ENCODE measurements around the gene PARP3. TPM values are rescaled to one million over a fixed set of nuclear protein-coding genes. Genes with fewer than 3 reads are reported as not detected.
"Not testable (repeated sequence)": the region's sequence is repeated elsewhere in the genome, so short reads cannot be mapped to it uniquely, and the experiment has no call there.

PARP3 gene
- polyA plus RNA-seq (ENCODE audit: insufficient read depth in 1 of 5, insufficient read length in 5 of 5, low replicate concordance in 1 of 5) = 10 to 100 TPM; 16.3 to 24.2 (median 20.1) TPM
- long read RNA-seq, donor 1, partial matches to known transcripts = 10 of 15 reads
- long read RNA-seq, donor 1, other reads (novel, unspliced or antisense) = 0 of 15 reads
- long read RNA-seq, donor 2, partial matches to known transcripts = 0 of 2 reads
- long read RNA-seq, donor 2, other reads (novel, unspliced or antisense) = 0 of 2 reads
- long read RNA-seq, donor 3, partial matches to known transcripts = 0 of 4 reads
- long read RNA-seq, donor 3, other reads (novel, unspliced or antisense) = 0 of 4 reads
- long read RNA-seq, donor 4, partial matches to known transcripts = 0 of 1 reads
- long read RNA-seq, donor 4, other reads (novel, unspliced or antisense) = 0 of 1 reads
- long read RNA-seq, donor 5, partial matches to known transcripts = 0 of 2 reads
- long read RNA-seq, donor 5, other reads (novel, unspliced or antisense) = 0 of 2 reads
- long read RNA-seq, donor 6, partial matches to known transcripts = 0 of 2 reads
- long read RNA-seq, donor 6, other reads (novel, unspliced or antisense) = 0 of 2 reads
- long read RNA-seq, donor 7, partial matches to known transcripts = 5 of 7 reads
- long read RNA-seq, donor 7, other reads (novel, unspliced or antisense) = 0 of 7 reads
- long read RNA-seq, donor 8 = 0 reads

GRCh38 chr3:51941798-51942602 is at the start of gene PARP3, which contains the start of gene RRP9:
Gene PARP3 (plus strand): TSS chr3:51942363. CDS start chr3:51943356, 993 bp downstream.
Gene RRP9 (minus strand): TSS chr3:51941904. CDS start chr3:51941867, 37 bp downstream.
- peak; percentile 100 for DNase-seq

DNA sequence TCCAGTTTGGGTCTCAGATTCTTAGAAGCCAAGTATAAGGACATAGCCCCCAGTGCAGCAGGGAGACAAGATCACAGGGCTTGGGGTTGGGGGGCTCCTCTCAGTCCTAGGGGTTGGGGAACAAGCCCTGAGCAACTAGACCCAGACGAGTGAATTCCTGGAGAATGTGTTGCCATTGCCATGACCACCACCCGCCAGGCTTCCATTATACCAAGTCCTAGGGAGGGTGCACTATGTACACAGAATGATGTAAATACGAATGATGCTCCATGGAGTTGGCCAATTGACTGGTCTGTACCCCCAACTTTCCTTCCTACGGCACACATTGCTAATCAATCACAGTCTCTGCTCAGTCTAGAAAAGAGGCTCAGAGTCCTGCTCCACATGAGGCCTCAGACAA is 47.8 kb upstream of the PARP3 start:
- DNase-seq = no peak

- DNase-seq = no peak
Measured at GRCh38 chr3:51894939-51895338, 47.2 kb upstream of the PARP3 start.

DNA sequence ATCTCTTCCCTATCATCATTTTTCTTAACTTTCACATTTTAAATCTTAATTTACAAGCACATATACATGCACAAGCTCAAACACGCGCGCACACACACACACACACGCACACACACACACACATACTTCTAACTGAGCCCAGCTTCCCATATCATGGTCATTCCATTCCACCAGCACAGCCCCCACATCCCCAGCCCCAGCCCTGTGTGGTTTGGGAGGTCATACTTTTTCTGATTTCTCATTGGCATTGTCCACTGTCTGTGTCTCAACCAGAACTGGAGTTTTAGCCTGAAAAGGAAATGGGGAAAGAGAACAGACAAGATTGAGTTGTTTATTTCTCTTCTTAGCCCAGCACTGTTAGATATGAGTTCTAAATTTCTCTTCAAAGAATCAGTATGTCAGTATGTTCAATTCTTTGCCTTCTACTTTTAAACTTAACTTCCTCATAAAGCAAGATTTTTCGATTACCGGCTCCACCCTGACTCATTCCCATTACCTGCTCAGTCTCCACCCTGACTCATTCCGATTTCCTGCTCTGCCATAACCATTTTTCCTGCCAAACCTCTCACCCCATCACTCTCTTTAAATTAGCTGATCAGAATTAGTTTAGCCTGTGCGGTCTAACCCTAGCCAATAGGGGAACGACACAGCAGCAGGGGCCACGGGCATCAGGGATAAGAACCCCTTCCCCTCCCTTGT is 45.4 kb upstream of the PARP3 start:
- DNase-seq = no peak

DNA sequence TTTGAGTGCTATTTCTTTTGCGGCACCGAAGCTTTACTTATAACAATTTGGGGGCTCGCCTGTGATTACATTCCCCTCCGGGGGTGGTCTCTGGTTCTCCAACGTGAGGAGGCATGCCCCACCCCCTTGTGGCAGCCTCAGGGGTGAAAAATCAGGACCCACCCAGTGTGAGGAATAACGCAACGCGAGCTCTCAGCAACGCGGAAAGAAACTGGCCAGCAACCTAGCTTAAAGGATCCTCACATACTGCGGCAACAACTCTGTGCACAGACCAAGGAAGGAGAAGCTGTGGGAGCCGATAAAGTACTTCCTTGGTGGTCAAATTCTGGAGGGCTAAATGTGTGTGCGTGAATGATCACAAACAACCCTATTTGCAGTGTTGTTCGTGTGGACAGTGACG is 44.8 kb upstream of the PARP3 start:
- DNase-seq = no peak

DNA sequence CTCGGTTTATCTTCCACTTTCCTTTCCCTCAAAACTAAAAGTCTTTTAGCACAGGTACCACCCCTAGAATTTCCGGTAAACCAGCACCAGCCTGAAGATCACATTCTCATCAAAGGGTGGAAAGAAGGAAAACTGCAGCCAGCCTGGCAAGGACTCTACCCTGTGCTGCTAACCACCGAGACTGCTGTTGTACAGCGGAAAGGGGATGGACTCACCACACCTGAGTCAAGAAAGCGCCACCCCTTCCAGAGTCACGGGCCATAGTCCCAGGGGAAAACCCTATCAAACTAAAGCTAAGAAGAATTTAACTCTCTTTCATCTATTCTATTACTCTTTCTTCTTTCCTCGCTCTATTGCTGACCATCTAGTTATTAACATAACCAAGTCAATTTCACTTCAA is 42.1 kb upstream of the PARP3 start:
- not testable (repeated sequence) for DNase-seq

- not testable (repeated sequence) for DNase-seq
Measured at GRCh38 chr3:51902361-51902760, 39.8 kb upstream of the PARP3 start.

DNA sequence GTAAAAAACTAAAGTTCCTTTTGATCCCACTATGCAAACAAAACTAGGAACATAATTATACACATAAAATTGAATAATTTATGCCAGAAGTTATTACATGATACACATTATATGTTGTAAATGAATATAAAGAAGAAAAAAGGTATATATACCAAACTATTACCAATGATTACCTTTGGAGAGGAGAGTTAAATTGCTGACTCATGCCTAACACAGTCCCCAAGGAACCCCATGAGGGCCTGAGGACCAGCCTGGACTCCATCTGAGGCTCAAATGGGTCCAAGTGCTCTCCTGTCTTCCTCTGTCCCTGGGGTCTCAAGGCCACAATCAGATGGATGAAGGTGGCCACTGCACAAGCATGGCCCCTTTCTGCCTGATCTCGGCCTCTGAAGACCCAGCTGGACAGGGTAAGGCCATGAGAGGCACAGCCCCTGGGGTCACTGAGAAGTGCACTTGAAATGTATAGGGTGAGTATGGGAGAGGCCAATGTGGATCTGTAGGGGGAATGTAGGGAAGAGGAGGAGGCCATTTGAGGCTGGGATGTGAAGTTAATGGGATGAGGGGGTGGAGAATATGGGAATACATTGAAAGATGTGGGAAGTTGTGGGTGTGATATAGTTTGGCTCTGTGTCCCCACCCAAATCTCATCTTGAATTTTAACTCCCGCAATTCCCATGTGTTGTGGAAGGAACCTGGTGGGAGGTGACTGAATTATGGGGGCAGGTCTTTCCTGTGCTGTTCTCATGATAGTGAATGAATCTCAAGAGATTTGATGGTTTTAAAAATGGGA is 37.9 kb upstream of the PARP3 start:
- no peak for DNase-seq

- no peak for DNase-seq
Measured at GRCh38 chr3:51908026-51908425, 34.1 kb upstream of the PARP3 start.

- DNase-seq = no peak
Measured at GRCh38 chr3:51916418-51916817, 25.7 kb upstream of the PARP3 start.

DNA sequence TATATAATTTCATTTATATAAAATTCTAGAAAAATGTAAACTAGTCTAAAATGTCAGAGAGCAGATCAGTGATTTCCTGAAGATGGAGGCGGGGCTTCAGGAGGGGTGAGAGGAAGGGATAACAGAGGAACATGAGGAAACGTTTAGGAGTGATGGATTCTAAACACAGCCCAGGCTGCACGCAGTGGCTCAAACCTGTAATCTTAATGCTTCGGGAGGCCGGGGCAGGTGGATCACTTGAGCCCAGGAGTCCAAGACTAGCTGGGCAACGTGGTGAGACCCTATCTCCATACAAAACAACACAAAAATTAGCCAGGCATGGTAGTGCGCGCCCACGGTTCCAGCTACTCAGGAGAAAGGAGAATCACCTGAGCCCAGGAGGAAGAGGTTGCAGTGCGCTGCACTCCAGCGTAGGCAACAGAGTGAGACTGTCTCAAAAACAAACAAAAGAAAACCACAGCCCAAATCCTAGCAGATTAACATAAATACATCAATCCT is 21.0 kb upstream of the PARP3 start:
- no peak for DNase-seq

- no peak for DNase-seq
Measured at GRCh38 chr3:51927061-51927977, 14.8 kb upstream of the PARP3 start.

DNA sequence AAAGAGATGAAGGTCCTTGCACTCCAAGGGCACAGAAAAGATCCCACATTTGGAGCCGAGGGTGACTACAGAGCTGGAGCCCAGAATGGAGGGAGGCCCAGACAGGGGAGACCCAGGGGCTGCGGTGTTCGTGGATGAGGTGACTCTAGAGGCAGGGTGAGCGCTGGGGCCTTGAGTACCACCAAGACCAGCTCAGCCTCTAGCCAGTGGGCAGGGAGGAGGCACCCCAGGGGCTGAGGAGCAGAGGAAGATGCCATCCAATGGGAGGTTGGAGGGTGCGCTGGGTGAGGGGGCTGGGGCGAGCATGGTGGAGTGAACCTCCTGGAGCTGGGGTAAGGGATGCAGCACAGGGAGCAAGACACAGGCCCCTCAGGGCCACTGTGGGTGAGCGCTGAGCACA is 13.7 kb upstream of the PARP3 start:
- DNase-seq = no peak

DNA sequence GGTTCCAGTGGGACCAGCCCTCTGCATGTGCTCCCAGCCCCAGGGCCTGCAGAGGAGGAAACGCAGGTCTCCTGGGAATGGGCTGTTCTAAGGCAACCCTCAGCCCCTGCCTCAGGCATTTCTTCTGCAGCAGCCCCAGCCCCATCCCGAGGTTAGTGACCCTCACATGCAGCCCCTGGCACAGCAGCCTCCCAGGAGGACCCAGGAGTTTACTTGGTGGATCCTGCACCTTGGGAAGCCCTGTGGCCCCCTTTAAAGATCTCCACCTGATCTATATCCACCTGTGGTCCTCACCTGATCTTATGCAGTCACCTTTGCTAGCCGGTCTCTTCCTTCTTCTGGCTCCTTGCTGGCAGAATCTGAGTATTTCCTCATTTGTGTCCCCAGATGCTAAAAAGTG is 13.2 kb upstream of the PARP3 start:
- not testable (repeated sequence) for DNase-seq

- DNase-seq = no peak
Measured at GRCh38 chr3:51929420-51930003, 12.7 kb upstream of the PARP3 start.

GRCh38 chr3:51930439-51930838 is 11.7 kb upstream of the PARP3 start:
- DNase-seq = no peak

- DNase-seq = no peak
Measured at GRCh38 chr3:51931756-51932155, 10.4 kb upstream of the PARP3 start.

DNA sequence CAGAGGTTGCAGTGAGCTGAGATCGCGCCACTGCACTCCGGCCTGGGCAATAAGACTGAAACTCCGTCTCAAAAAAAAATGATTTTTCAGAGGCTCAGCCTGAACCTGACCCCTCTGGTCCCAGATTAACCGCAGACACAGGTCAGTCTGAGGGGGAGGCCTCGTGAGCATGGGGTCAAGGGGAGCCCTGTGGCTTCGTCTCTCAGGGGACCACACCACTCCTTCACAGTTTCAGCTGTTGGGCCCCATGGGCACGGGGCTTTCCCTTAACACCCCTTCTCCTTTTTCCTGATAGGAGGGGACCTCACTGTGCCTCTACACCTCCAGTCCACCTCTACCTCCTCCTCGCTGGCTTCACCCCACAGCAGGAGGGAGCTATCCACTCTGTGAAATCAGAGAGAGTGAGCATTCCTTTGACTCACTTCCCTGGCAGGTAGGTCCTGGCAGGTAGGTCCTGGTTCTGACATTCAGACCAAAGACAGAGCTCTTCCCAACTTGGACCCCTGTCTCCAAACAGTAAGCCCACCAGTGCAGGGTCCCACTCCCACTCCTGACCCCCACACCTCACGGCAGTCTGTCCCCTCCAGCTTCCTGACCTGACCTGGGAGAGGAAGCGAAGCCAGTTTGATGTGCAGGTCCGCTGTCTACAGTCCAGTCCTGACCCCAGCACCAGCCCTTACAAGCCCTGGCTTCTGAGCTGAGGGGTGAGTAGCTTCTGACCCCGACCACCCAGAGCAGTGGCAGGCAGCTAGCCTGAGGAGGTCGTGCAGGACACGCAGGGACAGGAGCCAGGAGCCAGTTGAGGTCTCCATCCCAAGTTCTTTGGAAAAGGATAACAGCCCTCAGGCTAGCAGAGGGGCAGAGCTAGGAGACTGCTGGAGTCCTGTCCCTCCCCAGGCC is 9.4 kb upstream of the PARP3 start:
- no peak for DNase-seq
